ENCODE results near the gene PCSK6.

DNA sequence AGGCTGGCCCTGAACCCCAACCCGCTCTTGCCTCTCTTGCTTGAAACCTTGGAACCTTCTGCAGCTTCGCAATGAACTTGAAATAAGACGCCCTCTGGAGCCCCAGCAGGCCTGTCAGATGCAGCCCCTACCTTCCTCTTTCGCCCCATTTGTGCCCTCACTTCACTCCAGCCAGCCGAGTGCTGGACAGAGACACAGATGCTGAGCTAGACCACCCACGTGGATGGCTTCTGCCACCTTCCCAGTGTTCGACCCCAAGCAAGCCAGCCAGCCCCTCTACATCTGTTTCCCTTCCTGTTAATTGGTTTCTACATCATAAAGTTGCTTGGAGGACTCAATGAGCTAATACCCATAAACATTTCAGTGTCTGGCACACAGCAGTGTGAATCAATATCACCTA is 170.7 kb downstream of the PCSK6 start:
- TF ChIP-seq, protein P1, sequence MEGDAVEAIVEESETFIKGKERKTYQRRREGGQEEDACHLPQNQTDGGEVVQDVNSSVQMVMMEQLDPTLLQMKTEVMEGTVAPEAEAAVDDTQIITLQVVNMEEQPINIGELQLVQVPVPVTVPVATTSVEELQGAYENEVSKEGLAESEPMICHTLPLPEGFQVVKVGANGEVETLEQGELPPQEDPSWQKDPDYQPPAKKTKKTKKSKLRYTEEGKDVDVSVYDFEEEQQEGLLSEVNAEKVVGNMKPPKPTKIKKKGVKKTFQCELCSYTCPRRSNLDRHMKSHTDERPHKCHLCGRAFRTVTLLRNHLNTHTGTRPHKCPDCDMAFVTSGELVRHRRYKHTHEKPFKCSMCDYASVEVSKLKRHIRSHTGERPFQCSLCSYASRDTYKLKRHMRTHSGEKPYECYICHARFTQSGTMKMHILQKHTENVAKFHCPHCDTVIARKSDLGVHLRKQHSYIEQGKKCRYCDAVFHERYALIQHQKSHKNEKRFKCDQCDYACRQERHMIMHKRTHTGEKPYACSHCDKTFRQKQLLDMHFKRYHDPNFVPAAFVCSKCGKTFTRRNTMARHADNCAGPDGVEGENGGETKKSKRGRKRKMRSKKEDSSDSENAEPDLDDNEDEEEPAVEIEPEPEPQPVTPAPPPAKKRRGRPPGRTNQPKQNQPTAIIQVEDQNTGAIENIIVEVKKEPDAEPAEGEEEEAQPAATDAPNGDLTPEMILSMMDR (IDR thresholded peaks at IDR 0.05) = no peak
- no peak for TF ChIP-seq POLR2A (IDR thresholded peaks at IDR 0.05)
